ENCODE measurements around the gene SHROOM2.

The SHROOM2 gene

GRCh38 chrX:9903146-9903545 is 116.9 kb downstream of the SHROOM2 start:
- DNase-seq, result no peak

GRCh38 chrX:9905288-9905687 is 119.1 kb downstream of the SHROOM2 start:
- no peak for DNase-seq

- no peak for DNase-seq
Observed at GRCh38 chrX:9905721-9906120, 119.5 kb downstream of the SHROOM2 start.

GRCh38 chrX:9906919-9907318 is 120.7 kb downstream of the SHROOM2 start:
- DNase-seq, result no peak

- DNase-seq, result no peak
Observed at GRCh38 chrX:9907645-9908387, 121.6 kb downstream of the SHROOM2 start.

- no peak for DNase-seq
Observed at GRCh38 chrX:9909254-9909653, 123.0 kb downstream of the SHROOM2 start.

- no peak for DNase-seq
Observed at GRCh38 chrX:9911487-9911886, 125.3 kb downstream of the SHROOM2 start.

- DNase-seq, result no peak
Observed at GRCh38 chrX:9912351-9913145, 126.3 kb downstream of the SHROOM2 start.

GRCh38 chrX:9913146-9913433 is 126.9 kb downstream of the SHROOM2 start:
- no peak for DNase-seq

- DNase-seq, result no peak
Observed at GRCh38 chrX:9917861-9918260, 131.6 kb downstream of the SHROOM2 start.

- DNase-seq, result no peak
Observed at GRCh38 chrX:9919632-9920172, 133.5 kb downstream of the SHROOM2 start.

- DNase-seq, result no peak
Observed at GRCh38 chrX:9921407-9921806, 135.2 kb downstream of the SHROOM2 start.

GRCh38 chrX:9923357-9923756 is 137.1 kb downstream of the SHROOM2 start:
- DNase-seq, result no peak

GRCh38 chrX:9926002-9926401 is 139.8 kb downstream of the SHROOM2 start:
- DNase-seq, result no peak

- no peak for DNase-seq
Observed at GRCh38 chrX:9927698-9928482, 141.7 kb downstream of the SHROOM2 start.

- no peak for DNase-seq
Observed at GRCh38 chrX:9935436-9935835, 149.2 kb downstream of the SHROOM2 start.

- no peak for DNase-seq
Observed at GRCh38 chrX:9937761-9938160, 151.5 kb downstream of the SHROOM2 start.

GRCh38 chrX:9938516-9938915 is 152.3 kb downstream of the SHROOM2 start:
- DNase-seq, result no peak

- DNase-seq, result no peak
Observed at GRCh38 chrX:9940421-9940820, 154.2 kb downstream of the SHROOM2 start.

GRCh38 chrX:9942086-9942485 is 155.9 kb downstream of the SHROOM2 start:
- peak; percentile 37 for DNase-seq

GRCh38 chrX:9943420-9943819 is 157.2 kb downstream of the SHROOM2 start:
- no peak for DNase-seq

- DNase-seq, result no peak
Observed at GRCh38 chrX:9947131-9947794, 161.0 kb downstream of the SHROOM2 start.

- no peak for DNase-seq
Observed at GRCh38 chrX:9948406-9948805, 162.2 kb downstream of the SHROOM2 start.

Data from CD4-positive, alpha-beta T cell treated with Interleukin-10 for 1 hour (primary cell).